ENCODE results near the gene CHST14. TPM values are rescaled to one million over a fixed set of nuclear protein-coding genes. Genes with fewer than 3 reads are reported as not detected.

Gene CHST14
- total RNA-seq, 1 experiment from 2014 or later, result 14.3 TPM

DNA sequence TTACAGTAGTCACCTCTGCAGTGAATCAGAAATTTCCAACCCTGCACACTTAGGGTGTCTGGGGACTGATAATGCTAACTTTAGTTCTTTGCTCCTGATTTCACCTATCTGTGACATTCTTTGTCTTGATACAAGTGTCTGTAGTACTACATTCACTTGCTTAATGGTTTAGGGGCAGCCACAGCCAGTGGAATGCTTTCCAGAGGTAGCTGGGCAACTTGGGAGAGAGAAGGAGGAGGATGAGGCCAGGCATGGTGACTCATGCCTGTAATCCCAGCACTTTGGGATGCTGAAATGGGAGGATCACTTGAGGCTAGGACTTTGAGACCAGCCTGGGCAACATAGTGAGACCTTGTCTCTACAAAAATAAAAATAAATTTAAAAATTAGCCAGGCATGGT lies 21.5 kb upstream of the CHST14 start:
- Histone ChIP-seq H3K9me3 (ENCODE audit: low read depth, low read length, poor library complexity, severe bottlenecking) (no peaks in the 10 kb centered on the region), H3K4me1 (ENCODE audit: insufficient read depth, low read length, poor library complexity, severe bottlenecking) (peaks cover 7% of the 10 kb centered on the region), H3K4me3 (ENCODE audit: low read depth, low read length, poor library complexity, severe bottlenecking) (no peak overlapping the region), H3K36me3 (ENCODE audit: insufficient read depth, low read length, poor library complexity, severe bottlenecking) (no peaks in the 10 kb centered on the region), H3K27me3 (replicated peaks; ENCODE audit: insufficient read depth, low read depth, low read length, poor library complexity) (no peaks in the 10 kb centered on the region), H3K27ac (ENCODE audit: low read depth, low read length, poor library complexity, severe bottlenecking) (no peak overlapping the region)
- TF ChIP-seq EZH2 (IDR thresholded peaks at IDR 0.05; ENCODE audit: borderline replicate concordance, low read depth, low read length, poor library complexity, severe bottlenecking), result no peak
- no peak for TF ChIP-seq CTCF (conservative IDR thresholded peaks at IDR 0.05; ENCODE audit: low read depth, low read length)
- CTCF ChIA-PET, result interaction anchor here (0.6 kb wide), 1 partner anchor 41 kb away, joined by 6 read pairs; no protein-coding TSS in a partner anchor
- POLR2A ChIA-PET (ENCODE audit: low non-redundant PET), result no interaction called here
- no peak for DNase-seq (ENCODE audit: low spot score)
- intact Hi-C loops (cut with micrococcal nuclease; ENCODE audit: unreplicated experiment), result no loop called here
- no TSS peak for BruUV-seq (replicated peaks)

- intact Hi-C loops (cut with micrococcal nuclease; ENCODE audit: unreplicated experiment), result no loop called here
- H3K36me3 ChIP-seq (ENCODE audit: insufficient read depth, low read length, poor library complexity, severe bottlenecking), result no peaks in the 10 kb centered on the region
- POLR2A ChIA-PET (ENCODE audit: low non-redundant PET), result no interaction called here
- H3K9me3 ChIP-seq (ENCODE audit: low read depth, low read length, poor library complexity, severe bottlenecking), result no peaks in the 10 kb centered on the region
- H3K4me1 ChIP-seq (ENCODE audit: insufficient read depth, low read length, poor library complexity, severe bottlenecking), result peaks cover 12% of the 10 kb centered on the region
- no peak overlapping the region for H3K4me3 ChIP-seq (ENCODE audit: low read depth, low read length, poor library complexity, severe bottlenecking)
- H3K27me3 ChIP-seq (replicated peaks; ENCODE audit: insufficient read depth, low read depth, low read length, poor library complexity), result no peaks in the 10 kb centered on the region
- no TSS peak for BruUV-seq (replicated peaks)
- TF ChIP-seq CTCF (conservative IDR thresholded peaks at IDR 0.05; ENCODE audit: low read depth, low read length), result no peak
- TF ChIP-seq EZH2 (IDR thresholded peaks at IDR 0.05; ENCODE audit: borderline replicate concordance, low read depth, low read length, poor library complexity, severe bottlenecking), result no peak
- no peak for DNase-seq (ENCODE audit: low spot score)
- no peak overlapping the region for H3K27ac ChIP-seq (ENCODE audit: low read depth, low read length, poor library complexity, severe bottlenecking)
- CTCF ChIA-PET, result no interaction called here
Observed at GRCh38 chr15:40450047-40450446, 20.7 kb upstream of the CHST14 start.

DNA sequence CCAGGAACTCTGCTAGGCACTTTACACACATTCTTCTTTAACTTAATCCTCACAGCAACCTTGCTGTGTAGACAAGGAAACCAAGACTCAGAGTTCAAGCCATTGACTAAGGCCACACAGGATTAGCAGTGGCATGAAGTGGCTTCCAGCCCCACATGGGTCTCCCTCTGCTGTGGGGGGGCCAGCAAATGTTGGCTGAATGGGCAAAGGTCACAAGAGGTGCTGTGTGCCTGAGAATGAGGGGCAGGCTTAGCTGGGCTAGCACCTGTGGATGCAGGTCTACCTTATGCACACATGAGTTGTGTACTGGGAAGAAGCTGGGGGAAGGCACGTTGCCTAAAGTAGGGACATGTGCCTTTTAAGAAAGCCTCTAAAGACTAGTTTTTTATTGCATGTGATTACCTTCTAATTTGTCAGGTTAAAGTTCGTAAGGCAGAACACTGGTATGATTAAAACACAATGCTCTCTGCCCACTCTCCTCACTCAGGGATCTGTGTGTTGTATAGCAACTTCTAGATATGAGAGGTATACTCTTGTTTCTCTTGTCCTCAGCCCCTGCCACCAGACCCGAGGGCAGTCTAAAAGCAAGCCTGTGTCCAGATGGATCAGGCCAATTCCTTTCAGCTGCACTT lies 19.1 kb upstream of the CHST14 start:
- TF ChIP-seq CTCF (conservative IDR thresholded peaks at IDR 0.05; ENCODE audit: low read depth, low read length) (no peak), EZH2 (IDR thresholded peaks at IDR 0.05; ENCODE audit: borderline replicate concordance, low read depth, low read length, poor library complexity, severe bottlenecking) (no peak)
- Histone ChIP-seq H3K27ac (ENCODE audit: low read depth, low read length, poor library complexity, severe bottlenecking) (no peak overlapping the region), H3K9me3 (ENCODE audit: low read depth, low read length, poor library complexity, severe bottlenecking) (no peaks in the 10 kb centered on the region), H3K27me3 (replicated peaks; ENCODE audit: insufficient read depth, low read depth, low read length, poor library complexity) (no peaks in the 10 kb centered on the region), H3K36me3 (ENCODE audit: insufficient read depth, low read length, poor library complexity, severe bottlenecking) (no peaks in the 10 kb centered on the region), H3K4me1 (ENCODE audit: insufficient read depth, low read length, poor library complexity, severe bottlenecking) (peaks cover 12% of the 10 kb centered on the region), H3K4me3 (ENCODE audit: low read depth, low read length, poor library complexity, severe bottlenecking) (no peak overlapping the region)
- POLR2A ChIA-PET (ENCODE audit: low non-redundant PET), result no interaction called here
- CTCF ChIA-PET, result no interaction called here
- intact Hi-C loops (cut with micrococcal nuclease; ENCODE audit: unreplicated experiment), result no loop called here
- no peak for DNase-seq (ENCODE audit: low spot score)
- no TSS peak for BruUV-seq (replicated peaks)
